Measurements from ENCODE around the gene ZNF831. TPM values are rescaled to one million over a fixed set of nuclear protein-coding genes. Genes with fewer than 3 reads are reported as not detected.
A peak's percentile ranks its signal among the peaks of the same experiment; 100 is the strongest.

ZNF831 gene
- total RNA-seq, 1 donor from 2014 or later, result not detected

DNA sequence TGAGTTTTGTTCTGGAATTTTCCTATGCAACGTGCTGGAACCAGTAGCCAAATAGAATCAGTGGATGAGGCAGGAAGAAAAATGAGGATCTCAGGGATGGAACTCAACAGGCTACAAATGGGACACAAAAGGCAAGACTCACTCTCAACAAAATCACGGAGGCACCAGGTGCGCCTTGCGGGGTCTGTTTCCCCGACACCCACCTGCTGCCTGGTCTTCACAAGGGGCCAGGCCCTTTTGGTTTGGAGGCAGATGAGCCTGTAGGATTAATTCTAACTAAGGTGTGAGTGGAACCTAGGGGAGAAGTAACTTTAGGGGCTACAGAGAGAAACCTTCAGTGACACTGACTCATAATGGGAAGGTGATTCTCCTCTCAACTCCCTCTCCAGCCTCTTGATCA, 56.5 kb downstream of the ZNF831 start:
- Mint-ChIP-seq H3K27ac (ENCODE audit: unreplicated experiment) (no peak overlapping the region), H3K27me3 (ENCODE audit: unreplicated experiment) (peaks cover 30% of the 10 kb centered on the region), H3K9me3 (ENCODE audit: unreplicated experiment) (no peaks in the 10 kb centered on the region), H3K36me3 (ENCODE audit: unreplicated experiment) (no peaks in the 10 kb centered on the region), H3K4me1 (ENCODE audit: unreplicated experiment) (peaks cover 4% of the 10 kb centered on the region), H3K4me3 (ENCODE audit: unreplicated experiment) (no peak overlapping the region)
- TF ChIP-seq, protein P1, sequence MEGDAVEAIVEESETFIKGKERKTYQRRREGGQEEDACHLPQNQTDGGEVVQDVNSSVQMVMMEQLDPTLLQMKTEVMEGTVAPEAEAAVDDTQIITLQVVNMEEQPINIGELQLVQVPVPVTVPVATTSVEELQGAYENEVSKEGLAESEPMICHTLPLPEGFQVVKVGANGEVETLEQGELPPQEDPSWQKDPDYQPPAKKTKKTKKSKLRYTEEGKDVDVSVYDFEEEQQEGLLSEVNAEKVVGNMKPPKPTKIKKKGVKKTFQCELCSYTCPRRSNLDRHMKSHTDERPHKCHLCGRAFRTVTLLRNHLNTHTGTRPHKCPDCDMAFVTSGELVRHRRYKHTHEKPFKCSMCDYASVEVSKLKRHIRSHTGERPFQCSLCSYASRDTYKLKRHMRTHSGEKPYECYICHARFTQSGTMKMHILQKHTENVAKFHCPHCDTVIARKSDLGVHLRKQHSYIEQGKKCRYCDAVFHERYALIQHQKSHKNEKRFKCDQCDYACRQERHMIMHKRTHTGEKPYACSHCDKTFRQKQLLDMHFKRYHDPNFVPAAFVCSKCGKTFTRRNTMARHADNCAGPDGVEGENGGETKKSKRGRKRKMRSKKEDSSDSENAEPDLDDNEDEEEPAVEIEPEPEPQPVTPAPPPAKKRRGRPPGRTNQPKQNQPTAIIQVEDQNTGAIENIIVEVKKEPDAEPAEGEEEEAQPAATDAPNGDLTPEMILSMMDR (IDR thresholded peaks at IDR 0.05), result no peak
- DNase-seq (ENCODE audit: extremely low spot score, unreplicated experiment), result no peak

GRCh38 chr20:59221049-59221706, 57.6 kb downstream of the ZNF831 start:
- H3K27me3 Mint-ChIP-seq (ENCODE audit: unreplicated experiment), result peaks cover 33% of the 10 kb centered on the region
- no peak overlapping the region for H3K4me3 Mint-ChIP-seq (ENCODE audit: unreplicated experiment)
- H3K36me3 Mint-ChIP-seq (ENCODE audit: unreplicated experiment), result no peaks in the 10 kb centered on the region
- peaks cover 4% of the 10 kb centered on the region for H3K4me1 Mint-ChIP-seq (ENCODE audit: unreplicated experiment)
- no peak for DNase-seq (ENCODE audit: extremely low spot score, unreplicated experiment)
- H3K9me3 Mint-ChIP-seq (ENCODE audit: unreplicated experiment), result no peaks in the 10 kb centered on the region
- TF ChIP-seq, protein P1 (IDR thresholded peaks at IDR 0.05), result no peak
- H3K27ac Mint-ChIP-seq (ENCODE audit: unreplicated experiment), result no peak overlapping the region

GRCh38 chr20:59221707-59222252, 58.2 kb downstream of the ZNF831 start:
- Mint-ChIP-seq H3K4me1 (ENCODE audit: unreplicated experiment) (peaks cover 4% of the 10 kb centered on the region), H3K27ac (ENCODE audit: unreplicated experiment) (no peak overlapping the region), H3K4me3 (ENCODE audit: unreplicated experiment) (peak overlapping the region; percentile 30), H3K27me3 (ENCODE audit: unreplicated experiment) (peaks cover 33% of the 10 kb centered on the region), H3K36me3 (ENCODE audit: unreplicated experiment) (no peaks in the 10 kb centered on the region), H3K9me3 (ENCODE audit: unreplicated experiment) (no peaks in the 10 kb centered on the region)
- TF ChIP-seq, protein P1 (IDR thresholded peaks at IDR 0.05), result no peak
- DNase-seq (ENCODE audit: extremely low spot score, unreplicated experiment), result no peak

- H3K4me1 Mint-ChIP-seq (ENCODE audit: unreplicated experiment), result peaks cover 4% of the 10 kb centered on the region
- no peaks in the 10 kb centered on the region for H3K9me3 Mint-ChIP-seq (ENCODE audit: unreplicated experiment)
- no peaks in the 10 kb centered on the region for H3K36me3 Mint-ChIP-seq (ENCODE audit: unreplicated experiment)
- H3K27ac Mint-ChIP-seq (ENCODE audit: unreplicated experiment), result no peak overlapping the region
- H3K27me3 Mint-ChIP-seq (ENCODE audit: unreplicated experiment), result peaks cover 36% of the 10 kb centered on the region
- H3K4me3 Mint-ChIP-seq (ENCODE audit: unreplicated experiment), result peak overlapping the region; percentile 70
- TF ChIP-seq, protein P1 (IDR thresholded peaks at IDR 0.05), result peak; percentile 99
- DNase-seq (ENCODE audit: extremely low spot score, unreplicated experiment), result peak; percentile 94
Measured at GRCh38 chr20:59222253-59223181, 58.9 kb downstream of the ZNF831 start.

GRCh38 chr20:59223182-59223601, 59.6 kb downstream of the ZNF831 start:
- DNase-seq (ENCODE audit: extremely low spot score, unreplicated experiment), result no peak
- no peaks in the 10 kb centered on the region for H3K36me3 Mint-ChIP-seq (ENCODE audit: unreplicated experiment)
- H3K9me3 Mint-ChIP-seq (ENCODE audit: unreplicated experiment), result no peaks in the 10 kb centered on the region
- H3K4me1 Mint-ChIP-seq (ENCODE audit: unreplicated experiment), result peaks cover 4% of the 10 kb centered on the region
- TF ChIP-seq, protein P1 (IDR thresholded peaks at IDR 0.05), result no peak
- H3K27ac Mint-ChIP-seq (ENCODE audit: unreplicated experiment), result no peak overlapping the region
- H3K27me3 Mint-ChIP-seq (ENCODE audit: unreplicated experiment), result peaks cover 33% of the 10 kb centered on the region
- H3K4me3 Mint-ChIP-seq (ENCODE audit: unreplicated experiment), result peak overlapping the region; percentile 70

All from osteocyte (in vitro differentiated cells).